ENCODE data around the gene TEX11. TPM values are rescaled to one million over a fixed set of nuclear protein-coding genes. Genes with fewer than 3 reads are reported as not detected.

The TEX11 gene
- total and polyA plus RNA-seq, 2 donors (not counting 1 experiment from before 2014, with no cell fraction given), result not detected

GRCh38 chrX:70552130-70552704 lies 356.3 kb downstream of the TEX11 start:
- no peaks in the 10 kb centered on the region for H4K20me1 ChIP-seq (ENCODE audit: control insufficient read depth, extremely low read depth, insufficient read depth, low read length)
- no peaks in the 10 kb centered on the region for H3K4me1 ChIP-seq (ENCODE audit: control insufficient read depth, extremely low read depth, insufficient read depth, low read length)
- H3K27ac ChIP-seq (ENCODE audit: insufficient read depth, low read length), result no peak overlapping the region
- H2AFZ ChIP-seq (ENCODE audit: low read length), result no peak overlapping the region
- no peaks in the 10 kb centered on the region for H3K36me3 ChIP-seq (ENCODE audit: control insufficient read depth, insufficient read depth, low read length)
- no peak overlapping the region for H3K4me3 ChIP-seq (replicated peaks in 1 of 4; ENCODE audit: control extremely low read depth in 1 of 4, insufficient read depth in 1 of 4, low read depth in 3 of 4, low read length in 4 of 4)
- H3K27me3 ChIP-seq (ENCODE audit: control insufficient read depth, insufficient read depth, low read length), result no peaks in the 10 kb centered on the region
- DNase-seq (ENCODE audit: low read depth in 2 of 2), result peak in 1 of 2 donors; percentile 5
- H3K9ac ChIP-seq (ENCODE audit: insufficient read depth, low read length), result no peak overlapping the region
- H3K9me3 ChIP-seq (ENCODE audit: control insufficient read depth, insufficient read depth, low read depth, low read length), result no peaks in the 10 kb centered on the region
- no peak overlapping the region for H3K4me2 ChIP-seq (ENCODE audit: extremely low read depth, insufficient read depth, low read length)
- TF ChIP-seq CTCF (conservative IDR thresholded peaks at IDR 0.05 in 1 of 2, IDR thresholded peaks at IDR 0.05 in 1 of 2; ENCODE audit: low read depth in 1 of 2, low read length in 2 of 2), result no peak
- TF ChIP-seq EZH2 (IDR thresholded peaks at IDR 0.05; ENCODE audit: low read length, missing control alignments), result no peak
- no peaks in the 10 kb centered on the region for H3K79me2 ChIP-seq (ENCODE audit: control insufficient read depth, insufficient read depth, low read length)

DNA sequence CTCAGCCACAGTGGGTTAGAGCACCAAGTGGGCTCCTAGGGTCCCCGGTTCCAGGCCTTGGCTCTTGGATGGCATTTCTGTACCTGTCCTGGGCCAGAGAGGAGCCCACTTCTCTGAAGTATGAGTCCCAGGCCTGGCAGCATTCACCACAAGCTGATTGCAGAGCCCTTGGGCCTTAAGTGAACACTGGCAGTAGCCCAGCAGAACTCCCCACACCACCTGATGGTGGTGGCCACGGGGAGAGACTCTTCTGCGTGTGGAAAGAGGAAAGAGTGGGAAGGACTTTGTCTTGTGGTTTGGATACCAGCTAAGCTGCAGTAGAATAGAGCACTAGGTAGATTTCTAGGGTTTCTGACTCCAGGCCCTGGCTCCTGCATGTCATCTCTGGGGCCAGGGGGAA lies 359.1 kb downstream of the TEX11 start:
- Histone ChIP-seq H3K4me1 (ENCODE audit: control insufficient read depth, extremely low read depth, insufficient read depth, low read length) (no peaks in the 10 kb centered on the region), H4K20me1 (ENCODE audit: control insufficient read depth, extremely low read depth, insufficient read depth, low read length) (no peaks in the 10 kb centered on the region), H2AFZ (ENCODE audit: low read length) (no peak overlapping the region), H3K27me3 (ENCODE audit: control insufficient read depth, insufficient read depth, low read length) (no peaks in the 10 kb centered on the region), H3K4me2 (ENCODE audit: extremely low read depth, insufficient read depth, low read length) (no peak overlapping the region), H3K9ac (ENCODE audit: insufficient read depth, low read length) (no peak overlapping the region), H3K36me3 (ENCODE audit: control insufficient read depth, insufficient read depth, low read length) (no peaks in the 10 kb centered on the region), H3K9me3 (ENCODE audit: control insufficient read depth, insufficient read depth, low read depth, low read length) (no peaks in the 10 kb centered on the region), H3K4me3 (replicated peaks in 1 of 4; ENCODE audit: control extremely low read depth in 1 of 4, insufficient read depth in 1 of 4, low read depth in 3 of 4, low read length in 4 of 4) (no peak overlapping the region), H3K79me2 (ENCODE audit: control insufficient read depth, insufficient read depth, low read length) (no peaks in the 10 kb centered on the region), H3K27ac (ENCODE audit: insufficient read depth, low read length) (no peak overlapping the region)
- TF ChIP-seq EZH2 (IDR thresholded peaks at IDR 0.05; ENCODE audit: low read length, missing control alignments) (no peak), CTCF (conservative IDR thresholded peaks at IDR 0.05 in 1 of 2, IDR thresholded peaks at IDR 0.05 in 1 of 2; ENCODE audit: low read depth in 1 of 2, low read length in 2 of 2) (no peak)
- DNase-seq (ENCODE audit: low read depth in 2 of 2), result no peak

DNA sequence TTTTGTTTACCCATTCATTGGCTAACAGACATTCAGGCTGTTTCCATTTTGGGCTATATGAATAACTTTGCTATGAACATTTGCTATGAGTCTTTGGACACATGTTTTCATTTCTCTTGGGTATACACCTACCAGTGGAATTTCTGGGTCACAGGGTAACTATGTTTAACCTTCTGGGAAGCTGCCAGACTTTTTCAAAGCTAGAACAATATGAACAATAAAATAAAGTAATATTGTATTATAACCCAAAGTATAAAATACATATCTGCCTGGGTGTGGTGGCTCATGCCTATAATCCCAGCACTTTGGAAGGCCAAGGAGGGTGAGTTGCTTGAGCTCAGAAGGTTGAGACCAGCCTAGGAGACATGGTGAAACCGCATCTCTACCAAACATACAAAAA lies 373.3 kb downstream of the TEX11 start:
- TF ChIP-seq EZH2 (IDR thresholded peaks at IDR 0.05; ENCODE audit: low read length, missing control alignments), result no peak
- no peak for TF ChIP-seq CTCF (conservative IDR thresholded peaks at IDR 0.05 in 1 of 2, IDR thresholded peaks at IDR 0.05 in 1 of 2; ENCODE audit: low read depth in 1 of 2, low read length in 2 of 2)
- no peak for DNase-seq (ENCODE audit: low read depth in 2 of 2)
- no peak overlapping the region for H3K27ac ChIP-seq (ENCODE audit: insufficient read depth, low read length)

More for the DNA sequence above, 373.3 kb downstream of the TEX11 start:
- Histone ChIP-seq H3K36me3 (ENCODE audit: control insufficient read depth, insufficient read depth, low read length) (no peaks in the 10 kb centered on the region), H3K4me2 (ENCODE audit: extremely low read depth, insufficient read depth, low read length) (no peak overlapping the region), H3K4me1 (ENCODE audit: control insufficient read depth, extremely low read depth, insufficient read depth, low read length) (no peaks in the 10 kb centered on the region), H3K79me2 (ENCODE audit: control insufficient read depth, insufficient read depth, low read length) (no peaks in the 10 kb centered on the region), H4K20me1 (ENCODE audit: control insufficient read depth, extremely low read depth, insufficient read depth, low read length) (no peaks in the 10 kb centered on the region), H2AFZ (ENCODE audit: low read length) (no peak overlapping the region), H3K27me3 (ENCODE audit: control insufficient read depth, insufficient read depth, low read length) (no peaks in the 10 kb centered on the region), H3K9ac (ENCODE audit: insufficient read depth, low read length) (no peak overlapping the region), H3K4me3 (replicated peaks in 1 of 4; ENCODE audit: control extremely low read depth in 1 of 4, insufficient read depth in 1 of 4, low read depth in 3 of 4, low read length in 4 of 4) (no peak overlapping the region), H3K9me3 (ENCODE audit: control insufficient read depth, insufficient read depth, low read depth, low read length) (no peaks in the 10 kb centered on the region)
